ENCODE data around the gene C7. TPM values are rescaled to one million over a fixed set of nuclear protein-coding genes. Genes with fewer than 3 reads are reported as not detected.

C7 gene
- total RNA-seq, 2 experiments from 2014 or later, result not detected

DNA sequence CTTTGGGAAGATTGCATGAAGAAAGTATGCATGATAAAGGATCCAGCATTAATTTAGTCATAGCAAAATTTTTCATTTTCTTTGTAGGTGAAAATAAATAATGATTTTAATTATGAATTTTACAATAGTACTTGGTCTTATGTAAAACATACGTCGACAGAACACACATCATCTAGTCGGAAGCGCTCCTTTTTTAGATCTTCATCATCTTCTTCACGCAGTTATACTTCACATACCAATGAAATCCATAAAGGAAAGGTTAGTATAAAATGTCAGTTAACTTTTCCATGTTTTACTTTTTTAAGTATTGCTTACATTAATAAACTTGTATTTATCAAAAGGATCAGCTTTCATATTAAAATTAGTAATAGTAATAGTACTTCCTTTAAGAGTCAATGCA is 35.8 kb downstream of the C7 start:
- no peaks in the 10 kb centered on the region for H3K9me3 Mint-ChIP-seq
- H3K4me1 Mint-ChIP-seq, result no peaks in the 10 kb centered on the region
- H3K27me3 Mint-ChIP-seq, result peaks cover 9% of the 10 kb centered on the region
- no peak overlapping the region for H3K4me3 Mint-ChIP-seq
- no peak for DNase-seq
- H3K27ac Mint-ChIP-seq, result no peak overlapping the region
- ChIA-PET POLR2A (no interaction called here), CTCF (no interaction called here)
- no peaks in the 10 kb centered on the region for H3K36me3 Mint-ChIP-seq (ENCODE audit: low read depth)

DNA sequence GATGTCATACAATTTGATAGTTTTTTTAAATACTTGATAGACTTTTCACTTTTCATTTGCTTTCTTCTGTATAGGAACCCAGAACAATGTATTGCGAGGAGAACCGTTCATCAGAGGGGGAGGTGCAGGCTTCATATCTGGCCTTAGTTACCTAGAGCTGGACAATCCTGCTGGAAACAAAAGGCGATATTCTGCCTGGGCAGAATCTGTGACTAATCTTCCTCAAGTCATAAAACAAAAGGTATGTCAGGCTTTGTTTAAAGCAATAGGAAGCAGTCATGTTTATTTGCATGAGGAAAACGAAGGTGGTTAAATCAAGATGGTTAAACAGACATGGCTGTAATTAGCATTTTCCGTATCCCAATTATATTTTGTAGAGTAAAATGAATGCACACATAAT is 46.0 kb downstream of the C7 start:
- Mint-ChIP-seq H3K4me3 (no peak overlapping the region), H3K27me3 (no peaks in the 10 kb centered on the region), H3K27ac (no peak overlapping the region), H3K36me3 (ENCODE audit: low read depth) (no peaks in the 10 kb centered on the region), H3K9me3 (no peaks in the 10 kb centered on the region), H3K4me1 (no peaks in the 10 kb centered on the region)
- no peak for DNase-seq
- ChIA-PET CTCF (interaction anchor here (0.6 kb wide), 1 partner anchor 87 kb away, joined by 4 read pairs; no protein-coding TSS in a partner anchor), POLR2A (no interaction called here)

DNA sequence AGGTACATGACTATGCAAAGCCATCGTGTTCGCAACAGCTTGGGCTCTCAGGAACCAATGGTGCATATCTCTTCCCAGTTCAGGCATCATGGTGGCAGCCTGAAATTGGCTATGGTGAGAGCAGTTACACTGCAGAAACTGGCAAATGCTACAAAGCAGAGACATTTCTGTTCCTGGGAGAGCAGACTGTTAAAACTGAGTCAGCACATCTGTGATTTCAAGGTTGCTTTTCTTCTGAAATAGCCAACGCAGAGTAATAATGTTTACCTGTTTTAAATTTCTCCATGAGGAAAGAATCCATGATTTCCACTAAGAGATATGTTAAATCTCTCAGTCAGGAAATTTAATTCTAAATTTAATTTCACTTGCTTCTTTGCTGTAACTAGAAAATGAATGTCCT is 47.8 kb downstream of the C7 start:
- no peak overlapping the region for H3K27ac Mint-ChIP-seq

DNA sequence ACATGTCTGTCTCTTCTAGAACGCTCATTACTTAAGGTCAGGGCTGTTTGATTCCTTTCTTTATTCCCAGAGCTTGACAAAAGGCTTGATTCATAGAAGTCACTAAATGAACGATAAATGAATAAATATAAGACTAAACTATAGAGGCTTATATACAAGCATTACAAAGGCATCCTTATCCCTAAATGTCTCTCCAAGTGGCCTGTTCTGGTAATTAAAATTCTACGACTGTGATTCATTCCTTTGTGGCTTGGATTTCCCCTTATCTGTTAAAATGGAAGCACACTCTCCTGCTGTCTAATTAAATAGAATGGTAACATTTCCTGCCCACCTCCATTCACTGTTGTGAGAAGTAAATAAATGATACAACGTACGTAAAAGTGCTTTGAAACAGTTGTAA is 49.5 kb downstream of the C7 start:
- Mint-ChIP-seq H3K27me3 (no peaks in the 10 kb centered on the region), H3K9me3 (no peaks in the 10 kb centered on the region), H3K27ac (no peak overlapping the region), H3K4me3 (no peak overlapping the region), H3K36me3 (ENCODE audit: low read depth) (no peaks in the 10 kb centered on the region), H3K4me1 (no peaks in the 10 kb centered on the region)
- POLR2A ChIA-PET, result no interaction called here
- CTCF ChIA-PET, result no interaction called here
- DNase-seq, result no peak

More for the DNA sequence above, 47.8 kb downstream of the C7 start:
- no peak for DNase-seq
- no peak overlapping the region for H3K4me3 Mint-ChIP-seq
- H3K9me3 Mint-ChIP-seq, result no peaks in the 10 kb centered on the region
- no peaks in the 10 kb centered on the region for H3K4me1 Mint-ChIP-seq
- ChIA-PET POLR2A (no interaction called here), CTCF (no interaction called here)
- no peaks in the 10 kb centered on the region for H3K27me3 Mint-ChIP-seq
- no peaks in the 10 kb centered on the region for H3K36me3 Mint-ChIP-seq (ENCODE audit: low read depth)

DNA sequence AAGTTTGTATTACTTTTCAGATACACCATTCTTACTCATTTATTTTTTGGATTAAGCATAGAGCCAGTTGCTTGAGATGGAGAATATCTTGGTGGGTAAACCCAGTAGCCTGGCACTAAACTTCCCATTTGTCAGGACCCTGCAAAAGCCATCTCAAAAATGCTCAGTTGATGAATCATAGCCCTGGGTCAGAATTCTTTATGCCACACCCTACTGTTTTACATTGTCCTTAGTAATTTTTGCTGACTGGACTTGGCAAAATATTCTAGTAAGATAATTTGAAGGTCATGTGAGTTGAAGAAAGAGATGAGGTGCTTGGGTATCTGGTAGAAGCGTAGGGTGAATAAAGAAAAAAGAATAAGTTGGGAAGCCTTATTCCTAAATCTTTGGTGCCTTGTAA is 50.7 kb downstream of the C7 start:
- Mint-ChIP-seq H3K9me3 (no peaks in the 10 kb centered on the region), H3K4me1 (no peaks in the 10 kb centered on the region), H3K4me3 (no peak overlapping the region), H3K27ac (no peak overlapping the region), H3K36me3 (ENCODE audit: low read depth) (no peaks in the 10 kb centered on the region), H3K27me3 (no peaks in the 10 kb centered on the region)
- POLR2A ChIA-PET, result no interaction called here
- DNase-seq, result no peak
- CTCF ChIA-PET, result no interaction called here

DNA sequence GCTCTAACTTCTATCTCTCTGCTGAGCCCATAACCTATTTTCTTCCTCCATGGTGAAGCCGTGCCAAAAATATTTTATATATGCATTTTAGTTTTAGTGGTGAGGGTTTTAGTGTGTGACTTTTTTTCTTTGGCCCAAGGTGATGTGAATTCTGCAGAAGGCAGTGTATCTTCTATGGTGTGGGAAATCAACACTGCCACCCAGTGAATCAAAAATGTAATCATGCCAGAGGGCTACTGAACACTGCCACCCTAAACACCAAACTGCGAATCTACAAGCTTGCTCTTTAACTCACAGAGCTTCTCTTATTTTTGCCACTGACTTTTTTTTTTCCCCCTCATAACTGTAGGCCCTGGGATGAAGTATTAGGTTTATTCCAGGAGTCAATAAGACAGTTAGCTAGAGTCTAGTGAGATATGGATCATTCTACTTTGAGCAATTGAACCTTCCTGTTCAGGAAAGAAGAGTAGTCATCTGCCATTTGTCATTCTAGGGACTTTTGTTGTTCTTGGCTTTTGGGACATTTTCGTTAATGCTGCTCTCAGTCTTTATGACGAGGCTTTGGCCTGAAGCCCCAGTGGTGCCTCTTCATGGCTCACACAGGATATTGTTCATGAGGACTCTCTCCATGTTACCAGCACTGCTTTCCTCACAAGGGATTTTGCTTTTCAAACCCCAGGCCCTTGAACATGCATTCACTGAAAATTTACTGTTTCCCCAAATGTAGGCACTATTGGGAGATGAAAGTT is 53.1 kb downstream of the C7 start:
- DNase-seq, result no peak
- ChIA-PET POLR2A (no interaction called here), CTCF (no interaction called here)
- no peaks in the 10 kb centered on the region for H3K36me3 Mint-ChIP-seq (ENCODE audit: low read depth)
- H3K4me1 Mint-ChIP-seq, result no peaks in the 10 kb centered on the region
- H3K9me3 Mint-ChIP-seq, result no peaks in the 10 kb centered on the region
- no peaks in the 10 kb centered on the region for H3K27me3 Mint-ChIP-seq
- no peak overlapping the region for H3K4me3 Mint-ChIP-seq
- H3K27ac Mint-ChIP-seq, result no peak overlapping the region

DNA sequence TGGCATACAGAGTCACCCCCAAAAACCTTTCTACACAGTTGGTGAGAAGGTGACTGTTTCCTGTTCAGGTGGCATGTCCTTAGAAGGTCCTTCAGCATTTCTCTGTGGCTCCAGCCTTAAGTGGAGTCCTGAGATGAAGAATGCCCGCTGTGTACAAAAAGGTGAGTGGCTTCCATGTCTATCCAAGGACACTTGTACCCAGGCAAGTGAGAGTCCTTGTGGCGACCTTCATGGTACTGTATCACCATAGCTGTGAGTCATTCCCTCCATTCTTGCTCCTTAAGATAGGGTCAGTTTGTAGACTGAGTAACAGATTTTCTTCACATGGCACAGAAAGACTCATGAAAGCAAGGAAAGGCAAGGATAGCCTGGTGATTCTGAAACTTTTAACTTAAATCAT is 63.1 kb downstream of the C7 start:
- H3K9me3 Mint-ChIP-seq, result no peaks in the 10 kb centered on the region
- peaks cover 2% of the 10 kb centered on the region for H3K27me3 Mint-ChIP-seq
- no peaks in the 10 kb centered on the region for H3K36me3 Mint-ChIP-seq (ENCODE audit: low read depth)
- no peak overlapping the region for H3K27ac Mint-ChIP-seq
- H3K4me1 Mint-ChIP-seq, result no peaks in the 10 kb centered on the region
- CTCF ChIA-PET, result no interaction called here
- POLR2A ChIA-PET, result no interaction called here
- no peak for DNase-seq
- H3K4me3 Mint-ChIP-seq, result no peak overlapping the region

DNA sequence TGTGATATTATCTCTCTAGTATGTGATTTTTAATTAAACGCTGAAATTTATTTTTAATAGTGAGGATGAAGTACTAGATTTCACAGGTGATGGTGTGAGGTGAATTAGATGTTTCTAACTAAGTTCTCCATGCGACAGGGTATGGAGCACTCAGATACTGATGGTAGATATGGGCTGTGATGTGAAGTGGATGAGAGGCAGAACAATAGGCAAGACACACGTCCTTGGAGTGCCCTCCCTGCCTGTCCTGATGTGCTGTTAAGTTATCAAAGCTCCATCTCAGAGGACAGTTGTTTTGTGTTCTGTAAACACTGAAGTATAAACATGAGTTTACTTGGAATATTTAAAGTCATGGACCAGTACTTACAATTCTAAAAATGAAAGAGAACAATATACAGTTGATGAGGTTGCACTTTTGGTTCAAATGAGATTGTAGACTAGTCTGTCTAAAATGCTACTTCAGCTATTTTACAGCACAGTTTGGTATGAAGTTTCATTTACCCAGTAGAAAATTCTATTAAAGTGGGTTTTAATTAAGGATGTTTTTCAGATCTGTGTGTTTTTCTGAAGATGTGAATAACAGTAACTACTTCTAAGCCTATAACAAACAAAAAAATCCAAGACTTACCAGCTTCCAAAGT is 64.2 kb downstream of the C7 start:
- H3K27ac Mint-ChIP-seq, result no peak overlapping the region

DNA sequence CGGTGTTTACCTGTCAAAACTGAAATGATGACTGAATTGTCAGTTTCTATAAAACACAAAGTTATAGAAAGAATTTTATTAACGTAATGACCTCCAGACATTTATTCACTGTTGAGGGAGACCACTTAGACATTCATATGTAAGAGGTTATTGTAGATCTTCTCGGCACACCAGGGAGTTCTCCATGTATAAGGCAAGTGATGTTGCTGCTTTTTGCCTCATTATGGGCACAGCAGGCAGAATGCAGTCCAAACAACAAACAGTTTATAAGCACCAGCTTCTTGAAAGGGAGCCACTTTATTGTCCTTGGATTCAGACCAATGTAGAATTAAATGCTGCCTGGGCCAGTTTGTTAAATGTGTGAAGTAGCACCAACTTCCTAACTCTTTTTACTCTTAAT is 66.7 kb downstream of the C7 start:
- H3K4me3 Mint-ChIP-seq, result no peak overlapping the region
- H3K27ac Mint-ChIP-seq, result no peak overlapping the region
- no peaks in the 10 kb centered on the region for H3K9me3 Mint-ChIP-seq
- no peaks in the 10 kb centered on the region for H3K36me3 Mint-ChIP-seq (ENCODE audit: low read depth)
- CTCF ChIA-PET, result no interaction called here
- H3K4me1 Mint-ChIP-seq, result no peaks in the 10 kb centered on the region
- POLR2A ChIA-PET, result no interaction called here
- peaks cover 2% of the 10 kb centered on the region for H3K27me3 Mint-ChIP-seq
- no peak for DNase-seq

More for the DNA sequence above, 64.2 kb downstream of the C7 start:
- POLR2A ChIA-PET, result interaction anchor here (0.6 kb wide), 1 partner anchor 1260 kb away, joined by 3 read pairs; no protein-coding TSS in a partner anchor
- DNase-seq, result no peak
- no peaks in the 10 kb centered on the region for H3K9me3 Mint-ChIP-seq
- H3K27me3 Mint-ChIP-seq, result peaks cover 2% of the 10 kb centered on the region
- no peak overlapping the region for H3K4me3 Mint-ChIP-seq
- H3K36me3 Mint-ChIP-seq (ENCODE audit: low read depth), result no peaks in the 10 kb centered on the region
- CTCF ChIA-PET, result no interaction called here
- no peaks in the 10 kb centered on the region for H3K4me1 Mint-ChIP-seq

DNA sequence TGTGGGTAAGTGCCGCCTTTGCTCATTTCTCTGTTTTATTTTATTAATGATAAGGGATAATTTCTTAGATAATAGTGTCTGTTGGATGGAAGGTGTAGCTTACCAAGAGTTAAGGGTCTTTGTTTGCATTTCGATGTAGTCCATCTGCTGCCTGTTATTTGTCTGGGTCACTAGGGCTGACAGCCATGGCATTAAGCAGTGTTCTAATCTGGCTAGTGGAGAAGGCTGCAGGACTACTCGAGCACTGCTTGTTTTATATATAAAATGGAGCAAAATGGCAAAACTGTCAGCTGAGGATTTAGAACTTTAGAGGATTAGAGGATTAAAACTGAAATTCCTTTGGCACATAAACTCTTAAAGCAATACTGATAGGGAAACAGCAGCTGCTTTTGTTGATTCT is 67.5 kb downstream of the C7 start:
- Mint-ChIP-seq H3K27me3 (peaks cover 2% of the 10 kb centered on the region), H3K4me3 (no peak overlapping the region), H3K27ac (no peak overlapping the region), H3K9me3 (no peaks in the 10 kb centered on the region), H3K4me1 (no peaks in the 10 kb centered on the region), H3K36me3 (ENCODE audit: low read depth) (no peaks in the 10 kb centered on the region)
- ChIA-PET POLR2A (no interaction called here), CTCF (interaction anchor here (0.9 kb wide), 1 partner anchor 9 kb away, joined by 3 read pairs; no protein-coding TSS in a partner anchor)
- DNase-seq, result no peak

DNA sequence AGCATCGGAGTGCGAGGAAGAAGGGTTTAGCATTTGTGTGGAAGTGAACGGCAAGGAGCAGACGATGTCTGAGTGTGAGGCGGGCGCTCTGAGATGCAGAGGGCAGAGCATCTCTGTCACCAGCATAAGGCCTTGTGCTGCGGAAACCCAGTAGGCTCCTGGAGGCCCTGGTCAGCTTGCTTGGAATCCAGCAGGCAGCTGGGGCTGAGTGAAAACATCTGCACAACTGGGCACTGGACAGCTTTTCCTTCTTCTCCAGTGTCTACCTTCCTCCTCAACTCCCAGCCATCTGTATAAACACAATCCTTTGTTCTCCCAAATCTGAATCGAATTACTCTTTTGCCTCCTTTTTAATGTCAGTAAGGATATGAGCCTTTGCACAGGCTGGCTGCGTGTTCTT is 72.1 kb downstream of the C7 start:
- H3K27ac Mint-ChIP-seq, result no peak overlapping the region
- H3K36me3 Mint-ChIP-seq (ENCODE audit: low read depth), result no peaks in the 10 kb centered on the region
- H3K9me3 Mint-ChIP-seq, result no peaks in the 10 kb centered on the region
- DNase-seq, result no peak
- ChIA-PET CTCF (no interaction called here), POLR2A (no interaction called here)
- H3K4me1 Mint-ChIP-seq, result no peaks in the 10 kb centered on the region
- no peaks in the 10 kb centered on the region for H3K27me3 Mint-ChIP-seq
- no peak overlapping the region for H3K4me3 Mint-ChIP-seq

DNA sequence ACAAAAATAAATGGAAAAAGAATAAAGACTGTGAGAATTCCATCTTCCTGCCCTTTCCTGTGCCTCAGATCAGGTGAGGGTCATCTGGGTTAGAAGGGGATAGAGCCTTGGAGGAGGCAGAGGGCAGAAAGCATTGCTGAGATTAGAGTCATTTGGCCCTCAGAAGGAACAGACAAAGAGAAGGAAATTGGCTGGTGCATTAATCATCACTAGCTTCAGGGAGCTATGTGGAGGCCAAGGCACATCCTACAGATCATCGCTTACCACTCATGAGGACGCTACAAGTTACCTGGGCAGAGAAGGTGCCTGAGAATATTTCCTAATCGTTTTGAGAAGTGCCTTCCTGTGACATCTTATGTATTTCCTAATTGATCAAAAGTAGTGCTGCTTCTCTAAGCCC is 74.5 kb downstream of the C7 start:
- H3K27me3 Mint-ChIP-seq, result no peaks in the 10 kb centered on the region
- no peak overlapping the region for H3K27ac Mint-ChIP-seq
- no peak overlapping the region for H3K4me3 Mint-ChIP-seq
- no peak for DNase-seq
- H3K36me3 Mint-ChIP-seq (ENCODE audit: low read depth), result no peaks in the 10 kb centered on the region
- CTCF ChIA-PET, result no interaction called here
- no peaks in the 10 kb centered on the region for H3K9me3 Mint-ChIP-seq
- no peaks in the 10 kb centered on the region for H3K4me1 Mint-ChIP-seq
- POLR2A ChIA-PET, result no interaction called here

DNA sequence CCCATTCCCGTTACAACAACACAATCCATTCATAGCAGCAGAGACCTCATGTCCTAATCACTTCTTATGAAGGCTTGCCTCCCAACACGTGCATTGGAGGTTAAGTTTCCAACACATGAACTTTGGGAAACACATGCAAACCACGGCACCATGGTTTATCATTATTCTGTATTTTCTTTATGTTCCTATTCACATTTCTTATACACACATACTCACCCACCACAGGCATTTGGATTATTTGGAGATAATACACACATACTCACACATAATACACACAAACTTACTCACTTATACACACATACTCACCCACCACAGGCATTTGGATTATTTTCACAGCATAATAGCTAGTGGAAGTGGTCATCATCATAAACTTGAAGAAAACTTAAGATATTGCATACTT is 75.6 kb downstream of the C7 start:
- Mint-ChIP-seq H3K4me3 (no peak overlapping the region), H3K4me1 (no peaks in the 10 kb centered on the region)

DNA sequence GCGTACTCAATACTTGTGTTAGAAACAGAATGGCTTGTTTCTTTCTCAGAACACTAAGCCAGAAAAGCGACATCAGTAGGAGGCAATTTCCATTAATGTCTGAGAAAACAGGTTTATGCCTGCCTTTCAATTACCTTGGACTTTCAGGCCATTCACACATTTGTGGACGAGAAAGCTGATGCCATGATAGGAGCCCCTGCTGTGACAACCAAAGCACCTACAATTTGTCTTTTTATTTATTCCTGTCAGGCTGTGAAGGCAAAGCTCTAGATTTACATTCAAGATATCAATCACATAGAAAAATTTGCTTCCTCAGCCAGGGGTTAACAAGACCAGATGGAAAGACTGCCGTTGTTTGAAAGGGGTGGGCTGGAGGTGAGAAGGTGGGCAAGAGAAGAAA is 76.2 kb downstream of the C7 start:
- Mint-ChIP-seq H3K36me3 (ENCODE audit: low read depth) (no peaks in the 10 kb centered on the region), H3K27me3 (no peaks in the 10 kb centered on the region), H3K4me3 (no peak overlapping the region), H3K9me3 (no peaks in the 10 kb centered on the region), H3K4me1 (no peaks in the 10 kb centered on the region), H3K27ac (no peak overlapping the region)
- ChIA-PET CTCF (no interaction called here), POLR2A (no interaction called here)
- no peak for DNase-seq

More for the DNA sequence above, 75.6 kb downstream of the C7 start:
- Mint-ChIP-seq H3K27ac (no peak overlapping the region), H3K27me3 (no peaks in the 10 kb centered on the region), H3K36me3 (ENCODE audit: low read depth) (no peaks in the 10 kb centered on the region), H3K9me3 (no peaks in the 10 kb centered on the region)
- CTCF ChIA-PET, result no interaction called here
- POLR2A ChIA-PET, result no interaction called here
- DNase-seq, result no peak

All from activated CD4-positive, alpha-beta memory T cell treated with anti-CD3 and anti-CD28 coated beads, Interleukin-2, amount 10 ng/mL, durations not matched to agents 7 days and 5 days (primary cell).